Measurements from ENCODE around the gene BRD3.

GRCh38 chr9:134111064-134111463 is 43.2 kb upstream of the BRD3 start:
- TF ChIP-seq POLR2A (IDR thresholded peaks at IDR 0.05) (no peak), CTCF (IDR thresholded peaks at IDR 0.05) (no peak), EP300 (IDR thresholded peaks at IDR 0.05) (no peak)

All from tibial nerve (tissue), 4 donors.